Prostate gland (tissue), 2 donors: ENCODE data around the gene TPCN1. TPM values are rescaled to one million over a fixed set of nuclear protein-coding genes. Genes with fewer than 3 reads are reported as not detected.

Experiments
- DNase-seq: peaks from one replicate; pipeline ENCODE4 v3.0.0-alpha.2; 2019; ENCODE audit warnings: low spot score
- H3K27ac ChIP-seq, 2 donors: fragments of 200-600 bp; sonication (generic); 2 replicates each; pipeline ENCODE4 v1.5.1; 2017 to 2019
- H3K27me3 ChIP-seq: fragments of 200-600 bp; sonication (generic); replicated peaks from 2 replicates; pipeline ENCODE4 v1.5.1; 2019; ENCODE audit not compliant: insufficient read depth
- H3K36me3 ChIP-seq, 2 donors: fragments of 200-600 bp; sonication (generic); 1 replicate in 1 of 2; 2 replicates in 1 of 2; pipeline versions ENCODE4 v1.5.1 to v1.8.1; 2017 to 2019
- H3K4me1 ChIP-seq: fragments of 200-600 bp; sonication (generic); replicated peaks from 2 replicates; pipeline ENCODE4 v1.5.1; 2019
- H3K4me3 ChIP-seq, 2 donors: fragments of 200-600 bp; sonication (generic); 2 replicates each; pipeline ENCODE4 v1.5.1; 2017 to 2019
- H3K9me3 ChIP-seq: fragments of 200-600 bp; sonication (generic); 2 replicates; pipeline ENCODE4 v1.5.1; 2017
- POLR2A ChIP-seq: fragments of 450-650 bp; IDR thresholded peaks from one replicate; pipeline ENCODE4 v1.6.1; 2016; ENCODE audit warnings: antibody characterized with exemption, mild to moderate bottlenecking
- POLR2AphosphoS5 ChIP-seq: sonication (generic); formaldehyde crosslinking; IDR thresholded peaks from one replicate; pipeline ENCODE4 v1.6.1; 2017; ENCODE audit warnings: antibody characterized with exemption
- WGBS: methylation state at CpG from one replicate; pipeline ENCODE4 v1.1.5; 2018; 5-methylcytosine and 5-hydroxymethylcytosine counted together
- intact Hi-C: fragments of 100-400 bp; cut with DNase I; formaldehyde crosslinking; loops from one replicate; pipeline ENCODE4 v1.14.2; 2022
- total RNA-seq, 2 donors: library from RNA; depleted of rRNA; stranded (reverse); fragments of >200 nt; gene quantifications; one replicate each; pipeline ENCODE4 v1.1.0, GENCODE V29; 2016
- TF ChIP-seq, protein P1 (sequence below), 4 experiments: fragments of 200-600 bp in 2 of 4; fragments of 450-650 bp in 2 of 4; sonication (generic) in 2 of 4; IDR thresholded peaks; 1 replicate in 3 of 4; 2 replicates in 1 of 4; pipeline ENCODE4 v1.5.1; 2016 to 2019; ENCODE audit warnings: antibody characterized with exemption in 4 of 4, mild to moderate bottlenecking in 2 of 4, moderate library complexity in 2 of 4

Gene TPCN1
- total RNA-seq, 2 donors from 2014 or later, result 52.6 to 65.3 TPM

- Histone ChIP-seq H3K4me3 (no peak overlapping the region), H3K9me3 (no peaks in the 10 kb centered on the region), H3K36me3 (peaks cover 0 to 1% of the 10 kb centered on the region in 2 donors), H3K27ac (no peak overlapping the region), H3K4me1 (no peaks in the 10 kb centered on the region), H3K27me3 (no peaks in the 10 kb centered on the region)
- no peak for DNase-seq
- WGBS, result 84% methylated on average over 5 of the region's 5 CpGs
- intact Hi-C loops, result loop anchor here (10.0 kb wide), 1 partner anchor 107 kb away; the partner anchor contains the start of gene SLC8B1
- TF ChIP-seq, protein P1, sequence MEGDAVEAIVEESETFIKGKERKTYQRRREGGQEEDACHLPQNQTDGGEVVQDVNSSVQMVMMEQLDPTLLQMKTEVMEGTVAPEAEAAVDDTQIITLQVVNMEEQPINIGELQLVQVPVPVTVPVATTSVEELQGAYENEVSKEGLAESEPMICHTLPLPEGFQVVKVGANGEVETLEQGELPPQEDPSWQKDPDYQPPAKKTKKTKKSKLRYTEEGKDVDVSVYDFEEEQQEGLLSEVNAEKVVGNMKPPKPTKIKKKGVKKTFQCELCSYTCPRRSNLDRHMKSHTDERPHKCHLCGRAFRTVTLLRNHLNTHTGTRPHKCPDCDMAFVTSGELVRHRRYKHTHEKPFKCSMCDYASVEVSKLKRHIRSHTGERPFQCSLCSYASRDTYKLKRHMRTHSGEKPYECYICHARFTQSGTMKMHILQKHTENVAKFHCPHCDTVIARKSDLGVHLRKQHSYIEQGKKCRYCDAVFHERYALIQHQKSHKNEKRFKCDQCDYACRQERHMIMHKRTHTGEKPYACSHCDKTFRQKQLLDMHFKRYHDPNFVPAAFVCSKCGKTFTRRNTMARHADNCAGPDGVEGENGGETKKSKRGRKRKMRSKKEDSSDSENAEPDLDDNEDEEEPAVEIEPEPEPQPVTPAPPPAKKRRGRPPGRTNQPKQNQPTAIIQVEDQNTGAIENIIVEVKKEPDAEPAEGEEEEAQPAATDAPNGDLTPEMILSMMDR (IDR thresholded peaks at IDR 0.05), result no peak
- TF ChIP-seq POLR2A (no peak), POLR2AphosphoS5 (no peak)
Observed at GRCh38 chr12:113227686-113228391, 6.6 kb downstream of the TPCN1 start.

GRCh38 chr12:113228394-113229028 lies 7.2 kb downstream of the TPCN1 start:
- TF ChIP-seq POLR2A, result no peak
- TF ChIP-seq, protein P1 (IDR thresholded peaks at IDR 0.05), result no peak
- TF ChIP-seq POLR2AphosphoS5, result no peak
- Histone ChIP-seq H3K27me3 (no peaks in the 10 kb centered on the region), H3K36me3 (peaks cover 0 to 7% of the 10 kb centered on the region in 2 donors), H3K4me1 (no peaks in the 10 kb centered on the region), H3K27ac (no peak overlapping the region), H3K4me3 (no peak overlapping the region), H3K9me3 (no peaks in the 10 kb centered on the region)
- intact Hi-C loops, result loop anchor here (10.0 kb wide), 1 partner anchor 106 kb away; the partner anchor contains the start of gene SLC8B1
- 76% methylated on average over 5 of the region's 5 CpGs for WGBS
- DNase-seq, result no peak

DNA sequence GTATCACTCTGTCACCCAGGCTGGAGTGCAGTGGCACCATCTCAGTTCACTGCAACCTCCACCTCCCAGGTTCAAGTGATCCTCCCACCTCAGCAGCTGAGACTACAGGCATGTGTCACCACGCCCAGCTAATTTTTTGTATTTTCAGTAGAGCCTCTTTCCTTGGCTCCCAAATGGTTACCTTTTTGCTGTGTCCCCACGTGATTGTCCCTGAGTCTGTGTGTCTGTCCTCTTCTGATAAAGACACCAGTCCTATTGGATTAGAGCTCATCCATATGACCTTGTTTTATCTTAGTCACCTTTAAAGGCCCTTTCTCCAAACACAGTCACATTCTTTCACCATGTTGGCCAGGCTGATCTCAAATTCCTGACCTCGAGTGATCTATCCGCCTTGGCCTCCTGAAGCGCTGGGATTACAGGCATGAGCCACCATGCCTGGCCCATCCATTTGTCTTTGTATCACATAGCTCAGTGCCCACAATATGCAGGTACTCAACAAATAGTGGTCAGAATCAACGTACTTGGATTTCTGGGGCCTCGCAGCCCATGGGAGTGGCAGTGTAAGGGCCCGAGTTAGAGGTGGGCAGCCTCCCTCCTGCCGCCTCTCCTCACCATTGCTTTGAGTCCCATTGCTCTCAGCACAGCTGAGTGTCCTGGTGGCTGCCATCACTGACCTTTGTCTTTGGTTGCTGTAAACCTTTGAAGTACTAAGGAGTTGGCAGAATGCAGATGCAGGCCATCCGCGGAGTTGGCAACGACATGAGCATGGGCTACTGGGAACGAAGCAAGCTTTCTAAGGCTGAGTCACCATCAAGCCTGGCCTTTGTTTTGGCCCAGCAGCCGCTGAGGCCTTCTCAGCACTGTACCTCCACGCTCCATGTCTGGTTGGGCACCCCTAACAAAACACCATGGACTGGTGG lies 9.3 kb downstream of the TPCN1 start:
- intact Hi-C loops, result no loop called here
- no peak for DNase-seq
- Histone ChIP-seq H3K36me3 (peaks cover 0 to 7% of the 10 kb centered on the region in 2 donors), H3K9me3 (no peaks in the 10 kb centered on the region), H3K4me1 (no peaks in the 10 kb centered on the region), H3K4me3 (no peak overlapping the region), H3K27ac (no peak overlapping the region), H3K27me3 (no peaks in the 10 kb centered on the region)
- no peak for TF ChIP-seq POLR2AphosphoS5
- TF ChIP-seq, protein P1 (IDR thresholded peaks at IDR 0.05), result no peak
- TF ChIP-seq POLR2A, result no peak
- WGBS, result 96% methylated on average over 15 of the region's 15 CpGs

DNA sequence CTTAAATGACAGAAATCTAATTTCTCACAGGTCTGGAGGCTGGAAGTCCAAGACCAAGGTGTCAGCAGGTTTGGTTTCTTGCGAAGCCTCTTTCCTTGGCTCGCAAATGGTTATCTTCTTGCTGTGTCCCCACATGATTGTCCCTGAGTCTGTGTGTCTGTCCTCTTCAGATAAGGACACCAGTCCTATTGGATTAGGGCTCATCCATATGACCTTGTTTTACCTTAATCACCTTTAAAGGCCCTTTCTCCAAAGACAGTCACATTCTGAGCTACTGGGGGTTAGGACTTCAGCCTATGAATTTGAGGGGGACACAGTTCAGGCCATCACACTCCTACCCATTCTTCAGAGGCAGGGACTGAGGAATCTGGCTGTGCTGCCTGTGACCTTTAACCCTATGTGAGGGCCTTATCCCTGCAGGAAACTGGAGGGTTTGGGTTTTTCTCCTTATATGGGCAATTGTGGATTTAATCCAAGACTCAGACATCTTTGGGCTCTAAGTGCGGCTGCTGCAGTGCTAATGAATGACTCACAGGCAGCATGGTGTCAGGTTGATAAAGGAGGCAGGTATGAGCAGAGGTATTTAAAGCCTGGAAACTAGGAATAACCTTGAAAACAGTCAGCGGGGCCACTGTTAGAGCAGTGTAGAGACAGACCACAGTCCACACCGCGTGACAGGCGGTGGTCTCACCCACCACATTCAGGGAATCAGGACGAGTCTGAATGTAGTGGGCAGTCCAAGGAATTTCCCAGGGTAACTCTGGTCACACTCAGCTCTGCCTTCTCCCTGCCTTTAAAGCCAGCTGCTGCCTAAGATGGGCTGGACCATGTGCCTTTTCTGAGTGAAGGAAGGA lies 10.2 kb downstream of the TPCN1 start:
- Histone ChIP-seq H3K4me1 (no peaks in the 10 kb centered on the region), H3K27me3 (no peaks in the 10 kb centered on the region), H3K4me3 (no peak overlapping the region), H3K9me3 (no peaks in the 10 kb centered on the region), H3K36me3 (peaks cover 0 to 7% of the 10 kb centered on the region in 2 donors), H3K27ac (no peak overlapping the region)
- 85% methylated on average over 8 of the region's 8 CpGs for WGBS
- intact Hi-C loops, result no loop called here
- no peak for DNase-seq
- no peak for TF ChIP-seq POLR2A
- TF ChIP-seq, protein P1 (IDR thresholded peaks at IDR 0.05), result no peak
- no peak for TF ChIP-seq POLR2AphosphoS5
